WTC11 (cell line): ENCODE data around the gene OR5D13.

ENCODE experiments used
- ATF3 ChIP-seq: sonication (generic); formaldehyde crosslinking; conservative IDR thresholded peaks from 2 replicates; pipeline ENCODE4 v1.8.1; 2022; ENCODE audit warnings: mild to moderate bottlenecking, missing genetic modification reagents
- CDX4 ChIP-seq: fragments of 250-450 bp; sonication (Bioruptor Pico); IDR thresholded peaks from 2 replicates; pipeline ENCODE4 v1.9.0; 2021; ENCODE audit warnings: moderate library complexity, mild to moderate bottlenecking, inconsistent platforms, borderline replicate concordance
- CTCF ChIP-seq: fragments of 200-600 bp; IDR thresholded peaks from 2 replicates; pipeline ENCODE4 v1.8.0; 2022; ENCODE audit warnings: antibody characterized with exemption
- ESRRA ChIP-seq: sonication (generic); formaldehyde crosslinking; IDR thresholded peaks from 2 replicates; pipeline ENCODE4 v1.8.1; 2022; ENCODE audit warnings: mild to moderate bottlenecking, missing genetic modification reagents, borderline replicate concordance
- IRF2 ChIP-seq: sonication (generic); formaldehyde crosslinking; IDR thresholded peaks from 2 replicates; pipeline ENCODE4 v1.8.0; 2022; ENCODE audit warnings: low read depth, missing genetic modification reagents, borderline replicate concordance
- JUN ChIP-seq: sonication (generic); formaldehyde crosslinking; IDR thresholded peaks from 2 replicates; pipeline ENCODE4 v1.8.0; 2023; ENCODE audit warnings: mild to moderate bottlenecking, missing genetic modification reagents
- MAX ChIP-seq: sonication (generic); formaldehyde crosslinking; IDR thresholded peaks from 2 replicates; pipeline ENCODE4 v1.8.0; 2022; ENCODE audit warnings: mild to moderate bottlenecking, missing genetic modification reagents
- NFE2L1 ChIP-seq: sonication (generic); formaldehyde crosslinking; IDR thresholded peaks from 2 replicates; pipeline ENCODE4 v1.8.1; 2023; ENCODE audit warnings: missing genetic modification reagents
- USF2 ChIP-seq: sonication (generic); formaldehyde crosslinking; IDR thresholded peaks from 2 replicates; pipeline ENCODE4 v1.8.1; 2023; ENCODE audit warnings: mild to moderate bottlenecking, missing genetic modification reagents, moderate library complexity

GRCh38 chr11:55726715-55727324 is 46.4 kb upstream of the OR5D13 start:
- TF ChIP-seq CDX4 (CRISPR knock-in tag) (no peak), CTCF (no peak), IRF2 (CRISPR knock-in tag) (no peak), MAX (CRISPR knock-in tag) (no peak), ATF3 (CRISPR knock-in tag) (no peak), NFE2L1 (CRISPR knock-in tag) (no peak), ESRRA (no peak), JUN (no peak), USF2 (CRISPR knock-in tag) (no peak)
